Glutamatergic neuron (in vitro differentiated cells): ENCODE data around the gene PRKACG. TPM values are rescaled to one million over a fixed set of nuclear protein-coding genes. Genes with fewer than 3 reads are reported as not detected.
"Not testable (repeated sequence)": the region's sequence is repeated elsewhere in the genome, so short reads cannot be mapped to it uniquely, and the experiment has no call there.

Experiments
- DNase-seq: peaks from one replicate; pipeline ENCODE4 v3.0.0; 2022
- H3K27ac Mint-ChIP-seq: one replicate; pipeline ENCODE4 v1.8.0; 2020; ENCODE audit warnings: mild to moderate bottlenecking, mixed read lengths, inconsistent platforms; ENCODE audit not compliant: unreplicated experiment
- H3K27me3 Mint-ChIP-seq: one replicate; pipeline ENCODE4 v1.8.0; 2020; ENCODE audit warnings: mild to moderate bottlenecking, moderate library complexity, mixed read lengths, inconsistent platforms; ENCODE audit not compliant: unreplicated experiment
- H3K36me3 Mint-ChIP-seq: one replicate; pipeline ENCODE4 v1.8.0; 2020; ENCODE audit warnings: mild to moderate bottlenecking, mixed read lengths, inconsistent platforms; ENCODE audit not compliant: unreplicated experiment
- H3K4me1 Mint-ChIP-seq: one replicate; pipeline ENCODE4 v1.8.0; 2020; ENCODE audit warnings: mild to moderate bottlenecking, low read depth, mixed read lengths, inconsistent platforms; ENCODE audit not compliant: unreplicated experiment
- H3K4me3 Mint-ChIP-seq: one replicate; pipeline ENCODE4 v1.8.0; 2020; ENCODE audit warnings: mild to moderate bottlenecking, mixed read lengths, inconsistent platforms; ENCODE audit not compliant: unreplicated experiment
- H3K9me3 Mint-ChIP-seq: one replicate; pipeline ENCODE4 v1.8.0; 2020; ENCODE audit warnings: mild to moderate bottlenecking, moderate library complexity, mixed read lengths, inconsistent platforms; ENCODE audit not compliant: unreplicated experiment
- CTCF ChIP-seq: fragments of 200-600 bp; sonication (generic); IDR thresholded peaks from one replicate; pipeline ENCODE4 v1.5.0; 2021; ENCODE audit not compliant: partially characterized antibody, unreplicated experiment
- total RNA-seq: library from RNA; stranded (reverse); fragmentation: NEBNext Ultra II Directional; extraction: Animal tissue kit (Norgen Biotek cat#: 25700); gene quantifications from one replicate; pipeline ENCODE4 v1.2.1, GENCODE V29; 2021; ENCODE audit not compliant: unreplicated experiment

PRKACG gene
- total RNA-seq, 1 donor from 2014 or later, result not detected

DNA sequence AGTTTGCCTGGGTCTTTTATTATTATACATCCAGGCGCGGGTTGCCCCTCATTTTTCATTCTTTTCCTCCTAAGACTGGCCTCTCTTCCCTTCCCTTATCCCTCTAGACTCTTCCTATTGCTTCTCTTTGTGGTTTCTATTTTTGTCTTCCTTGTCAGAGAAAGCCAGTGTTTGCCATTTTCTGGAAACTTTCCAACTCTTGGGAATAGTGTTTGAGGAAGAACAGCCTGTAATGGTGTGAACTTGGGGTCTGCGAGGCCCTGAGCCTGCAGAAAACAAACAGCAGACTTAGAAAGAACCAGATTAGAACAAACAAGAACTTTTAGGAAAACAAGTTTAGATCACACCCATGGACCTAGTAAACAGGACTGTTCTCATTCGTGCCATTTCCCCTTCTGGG lies 15.5 kb downstream of the PRKACG start:
- Mint-ChIP-seq H3K27ac (no peak overlapping the region), H3K9me3 (no peaks in the 10 kb centered on the region)

DNA sequence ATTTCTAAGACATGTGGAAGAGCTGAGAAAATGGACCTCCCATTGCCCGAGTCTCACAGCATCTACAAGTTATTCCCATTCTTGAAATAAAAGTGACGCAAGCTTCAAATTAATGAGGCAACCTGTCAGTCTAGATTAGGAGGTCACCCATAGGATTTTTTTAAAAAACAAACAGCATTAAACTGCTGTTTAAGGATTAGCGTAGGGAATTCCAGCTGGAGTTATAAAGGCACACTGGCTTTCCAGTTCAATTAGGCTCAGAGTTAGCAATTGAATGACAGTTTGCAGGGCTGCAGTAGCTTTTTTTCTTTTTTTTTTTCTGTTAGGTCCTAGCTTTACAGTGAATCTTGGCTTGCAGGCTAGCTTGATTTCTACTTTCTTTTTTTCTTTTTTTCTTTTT lies 16.2 kb downstream of the PRKACG start:
- TF ChIP-seq CTCF, result no peak
- Mint-ChIP-seq H3K9me3 (no peaks in the 10 kb centered on the region), H3K27me3 (no peaks in the 10 kb centered on the region), H3K4me1 (peaks cover 3% of the 10 kb centered on the region), H3K4me3 (no peak overlapping the region), H3K36me3 (no peaks in the 10 kb centered on the region), H3K27ac (no peak overlapping the region)
- DNase-seq, result no peak

More for the DNA sequence above, 15.5 kb downstream of the PRKACG start:
- H3K36me3 Mint-ChIP-seq, result no peaks in the 10 kb centered on the region
- H3K4me3 Mint-ChIP-seq, result no peak overlapping the region
- peaks cover 3% of the 10 kb centered on the region for H3K4me1 Mint-ChIP-seq
- no peaks in the 10 kb centered on the region for H3K27me3 Mint-ChIP-seq
- no peak for TF ChIP-seq CTCF
- no peak for DNase-seq

- H3K36me3 Mint-ChIP-seq, result no peaks in the 10 kb centered on the region
- no peak for DNase-seq
- no peaks in the 10 kb centered on the region for H3K9me3 Mint-ChIP-seq
- TF ChIP-seq CTCF, result no peak
- no peaks in the 10 kb centered on the region for H3K27me3 Mint-ChIP-seq
- H3K27ac Mint-ChIP-seq, result no peak overlapping the region
- no peak overlapping the region for H3K4me3 Mint-ChIP-seq
- no peaks in the 10 kb centered on the region for H3K4me1 Mint-ChIP-seq
Observed at GRCh38 chr9:68996462-68996861, 17.5 kb downstream of the PRKACG start.

- no peaks in the 10 kb centered on the region for H3K4me1 Mint-ChIP-seq
- H3K27ac Mint-ChIP-seq, result no peak overlapping the region
- DNase-seq, result no peak
- no peaks in the 10 kb centered on the region for H3K9me3 Mint-ChIP-seq
- H3K36me3 Mint-ChIP-seq, result no peaks in the 10 kb centered on the region
- TF ChIP-seq CTCF, result no peak
- no peak overlapping the region for H3K4me3 Mint-ChIP-seq
- H3K27me3 Mint-ChIP-seq, result no peaks in the 10 kb centered on the region
Observed at GRCh38 chr9:68995776-68996175, 18.1 kb downstream of the PRKACG start.

DNA sequence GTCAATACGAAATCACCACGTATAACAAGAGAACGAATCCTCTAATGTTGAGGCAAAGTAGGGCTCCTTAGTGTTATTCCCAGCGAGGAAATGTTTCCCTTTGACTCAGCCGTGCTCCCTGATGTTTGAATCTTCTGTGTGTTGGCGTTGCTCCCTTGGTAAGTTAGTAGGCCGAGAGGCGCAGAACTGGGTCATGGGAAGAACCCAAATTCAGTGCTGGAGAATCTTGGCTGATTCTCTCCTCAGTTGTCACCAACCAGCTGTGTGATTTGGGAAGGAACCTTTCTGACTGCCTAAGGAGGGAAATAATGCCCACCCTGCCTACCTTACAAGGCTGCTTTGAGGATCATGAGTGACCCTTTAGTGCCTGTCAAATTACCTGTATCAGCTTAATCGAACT lies 22.5 kb downstream of the PRKACG start:
- no peak for TF ChIP-seq CTCF
- H3K9me3 Mint-ChIP-seq, result peaks cover 3% of the 10 kb centered on the region
- H3K4me3 Mint-ChIP-seq, result no peak overlapping the region
- H3K36me3 Mint-ChIP-seq, result no peaks in the 10 kb centered on the region
- H3K4me1 Mint-ChIP-seq, result no peaks in the 10 kb centered on the region
- no peaks in the 10 kb centered on the region for H3K27me3 Mint-ChIP-seq
- DNase-seq, result no peak
- no peak overlapping the region for H3K27ac Mint-ChIP-seq

DNA sequence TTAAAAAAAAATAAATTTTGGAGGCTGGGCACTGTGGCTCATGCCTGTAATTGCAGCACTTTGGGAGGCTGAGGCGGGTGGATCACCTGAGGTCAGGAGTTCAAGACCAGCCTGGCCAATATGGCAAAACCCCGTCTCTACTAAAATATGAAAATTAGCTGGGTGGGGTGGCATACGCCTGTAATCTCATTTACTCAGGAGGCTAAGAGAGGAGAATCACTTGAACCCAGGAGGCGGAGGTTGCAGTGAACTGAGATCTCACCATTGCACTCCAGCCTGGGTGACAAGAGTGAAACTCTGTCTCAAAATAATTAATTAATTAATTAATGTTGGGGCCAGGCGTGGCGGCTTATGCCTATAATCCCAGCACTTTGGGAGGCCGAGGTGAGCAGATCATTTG lies 27.0 kb downstream of the PRKACG start:
- DNase-seq, H3K36me3 Mint-ChIP-seq, H3K4me1 Mint-ChIP-seq, H3K27me3 Mint-ChIP-seq, H3K4me3 Mint-ChIP-seq, H3K9me3 Mint-ChIP-seq, H3K27ac Mint-ChIP-seq: not testable (repeated sequence)
